Cardiac fibroblast (primary cell): ENCODE results near the gene ZNF142.
A peak's percentile ranks its signal among the peaks of the same experiment; 100 is the strongest.

Experiments used
- DNase-seq, 2 donors: peaks; one replicate each; pipeline versions ENCODE4 v3.0.0 to v3.0.0-alpha.2; 2010; ENCODE audit warnings: low read depth in 2 of 2
- H3K4me3 ChIP-seq, 2 donors: replicated peaks in 1 of 2; 1 replicate in 1 of 2; 2 replicates in 1 of 2; pipeline ENCODE4 v1.5.1; 2011; ENCODE audit warnings: low read depth in 2 of 2, low read length in 2 of 2, mild to moderate bottlenecking in 2 of 2, moderate library complexity in 1 of 2
- CTCF ChIP-seq: IDR thresholded peaks from one replicate; pipeline ENCODE4 v1.5.1; 2011; ENCODE audit warnings: low read depth, mild to moderate bottlenecking, low read length, inconsistent platforms

The ZNF142 gene

DNA sequence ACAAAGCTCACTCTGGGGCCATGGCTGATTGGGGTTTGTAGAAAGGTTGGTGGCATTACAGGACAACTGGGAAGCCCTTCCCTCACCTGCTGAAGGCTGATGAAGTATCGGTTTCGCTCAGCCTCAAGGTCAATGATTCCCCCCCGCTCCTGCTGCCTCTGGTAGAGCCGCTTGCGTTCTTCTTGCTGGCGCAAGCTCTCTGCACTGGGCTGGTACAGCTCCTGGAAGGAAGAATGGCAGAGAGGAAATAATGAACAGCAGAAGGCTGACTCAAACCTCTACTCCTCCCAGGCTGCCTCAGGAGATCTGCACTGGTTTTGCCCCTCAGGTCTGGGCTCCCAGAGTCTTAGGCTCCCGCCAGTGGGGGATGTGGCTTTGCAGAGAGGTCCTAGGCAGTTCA, 5.2 kb upstream of the ZNF142 start:
- no peak for DNase-seq

GRCh38 chr2:218663901-218664300, 4.5 kb upstream of the ZNF142 start:
- DNase-seq, result no peak
- no peak for TF ChIP-seq CTCF
- no peak overlapping the region for H3K4me3 ChIP-seq

More for the DNA sequence above, 5.2 kb upstream of the ZNF142 start:
- no peak overlapping the region for H3K4me3 ChIP-seq
- TF ChIP-seq CTCF, result no peak

GRCh38 chr2:218662827-218663226, 3.4 kb upstream of the ZNF142 start:
- no peak overlapping the region for H3K4me3 ChIP-seq
- no peak for TF ChIP-seq CTCF
- no peak for DNase-seq

- DNase-seq, result no peak
- TF ChIP-seq CTCF, result no peak
- no peak overlapping the region for H3K4me3 ChIP-seq
Observed at GRCh38 chr2:218662377-218662776, 3.0 kb upstream of the ZNF142 start.

DNA sequence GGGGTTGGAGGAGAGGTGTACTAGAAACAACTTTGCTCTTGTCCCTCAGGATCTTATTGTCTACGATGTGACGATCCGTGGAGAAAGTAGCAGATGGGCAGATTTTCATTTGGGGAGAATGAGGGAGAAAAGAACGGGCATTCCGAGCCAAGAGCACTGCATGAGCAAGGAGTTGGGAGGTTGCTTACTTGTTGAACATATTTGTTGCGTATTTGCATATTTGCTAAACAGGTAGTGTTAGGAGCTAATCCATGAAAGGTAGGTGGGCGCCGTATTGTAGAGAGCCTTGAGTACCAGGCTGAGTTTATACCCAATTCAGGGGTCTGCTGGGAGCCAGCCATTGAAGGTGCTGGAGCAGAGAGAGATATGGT, 550 bp upstream of the ZNF142 start:
- TF ChIP-seq CTCF, result no peak
- peak overlapping the region; percentile 90 to 92 for H3K4me3 ChIP-seq
- DNase-seq, result no peak

DNA sequence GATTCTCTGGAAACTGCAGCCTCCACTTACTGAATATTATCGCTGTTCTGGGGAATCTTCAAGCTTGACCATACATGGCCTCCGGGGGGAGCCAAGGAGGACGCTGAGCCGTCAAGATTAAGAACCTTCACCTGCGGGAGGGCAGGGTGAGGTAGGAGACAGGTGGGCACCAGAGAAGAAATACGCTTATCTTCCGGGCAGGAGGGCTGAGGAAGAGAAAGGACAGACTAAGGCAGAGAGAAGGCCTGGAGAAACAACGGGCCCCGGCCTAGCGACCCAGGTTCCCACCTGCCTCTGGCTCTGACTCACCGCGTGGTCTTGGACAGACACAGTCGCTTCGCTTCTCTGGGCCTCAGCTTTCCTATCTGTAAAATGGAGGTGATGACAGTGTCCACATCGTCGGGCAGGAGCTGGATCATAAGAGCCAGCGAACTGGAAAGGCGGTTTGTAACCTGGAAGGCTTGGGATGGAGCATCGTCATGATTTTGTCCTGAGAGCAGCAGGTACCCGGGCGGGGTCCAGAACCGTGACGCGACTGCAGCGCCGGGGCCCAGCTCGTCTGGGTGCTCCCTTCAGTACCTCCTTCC, 659 bp downstream of the ZNF142 start:
- TF ChIP-seq CTCF, result peak; percentile 49
- DNase-seq, result peak; percentile 39 to 50
- H3K4me3 ChIP-seq, result peak overlapping the region; percentile 90 to 92

- no peak for TF ChIP-seq CTCF
- DNase-seq, result no peak
Observed at GRCh38 chr2:218655751-218656150, 3.7 kb downstream of the ZNF142 start.

More at GRCh38 chr2:218655751-218656150, 3.7 kb downstream of the ZNF142 start:
- H3K4me3 ChIP-seq, result no peak overlapping the region
